Measurements from ENCODE around the gene CPA4. TPM values are rescaled to one million over a fixed set of nuclear protein-coding genes. Genes with fewer than 3 reads are reported as not detected.

CPA4 gene
- total RNA-seq, 4 donors from 2014 or later: 68.7 to 116 (median 83.0) TPM

GRCh38 chr7:130286881-130287280 lies 6.1 kb upstream of the CPA4 start:
- DNase-seq (ENCODE audit: low spot score in 2 of 2): no peak

GRCh38 chr7:130288168-130288567 lies 4.8 kb upstream of the CPA4 start:
- WGBS: 91% methylated on average over 4 of the region's 4 CpGs
- no peak for DNase-seq (ENCODE audit: low spot score in 2 of 2)
- no peaks in the 10 kb centered on the region for H3K36me3 ChIP-seq
- no peaks in the 10 kb centered on the region for H3K27me3 ChIP-seq
- peaks cover 7% of the 10 kb centered on the region for H3K4me1 ChIP-seq
- TF ChIP-seq POLR2A (IDR thresholded peaks at IDR 0.05) (no peak), EP300 (IDR thresholded peaks at IDR 0.05) (no peak), CTCF (IDR thresholded peaks at IDR 0.05) (no peak), POLR2AphosphoS5 (IDR thresholded peaks at IDR 0.05) (no peak)
- H3K9me3 ChIP-seq: no peaks in the 10 kb centered on the region
- no peak overlapping the region for H3K27ac ChIP-seq
- H3K4me3 ChIP-seq: no peak overlapping the region

More at GRCh38 chr7:130286881-130287280, 6.1 kb upstream of the CPA4 start:
- H3K4me3 ChIP-seq: no peak overlapping the region
- WGBS: 67% methylated on average over 1 of the region's 1 CpG
- no peak overlapping the region for H3K27ac ChIP-seq
- H3K36me3 ChIP-seq: no peaks in the 10 kb centered on the region
- no peaks in the 10 kb centered on the region for H3K9me3 ChIP-seq
- no peaks in the 10 kb centered on the region for H3K27me3 ChIP-seq
- TF ChIP-seq POLR2A (IDR thresholded peaks at IDR 0.05): no peak
- no peak for TF ChIP-seq EP300 (IDR thresholded peaks at IDR 0.05)
- TF ChIP-seq CTCF (IDR thresholded peaks at IDR 0.05): no peak
- no peak for TF ChIP-seq POLR2AphosphoS5 (IDR thresholded peaks at IDR 0.05)
- no peaks in the 10 kb centered on the region for H3K4me1 ChIP-seq

- no peak for DNase-seq (ENCODE audit: low spot score in 2 of 2)
- H3K9me3 ChIP-seq: no peaks in the 10 kb centered on the region
- no peaks in the 10 kb centered on the region for H3K27me3 ChIP-seq
- H3K36me3 ChIP-seq: no peaks in the 10 kb centered on the region
- H3K27ac ChIP-seq: no peak overlapping the region
- WGBS: 57% methylated on average over 5 of the region's 5 CpGs
- H3K4me3 ChIP-seq: no peak overlapping the region
- H3K4me1 ChIP-seq: peaks cover 13% of the 10 kb centered on the region
- no peak for TF ChIP-seq EP300 (IDR thresholded peaks at IDR 0.05)
- no peak for TF ChIP-seq POLR2AphosphoS5 (IDR thresholded peaks at IDR 0.05)
- TF ChIP-seq POLR2A (IDR thresholded peaks at IDR 0.05): no peak
- TF ChIP-seq CTCF (IDR thresholded peaks at IDR 0.05): no peak
Measured at GRCh38 chr7:130288829-130289228, 4.1 kb upstream of the CPA4 start.

- no peaks in the 10 kb centered on the region for H3K27me3 ChIP-seq
- no peak overlapping the region for H3K27ac ChIP-seq
- no peaks in the 10 kb centered on the region for H3K36me3 ChIP-seq
- peaks cover 19% of the 10 kb centered on the region for H3K4me1 ChIP-seq
- WGBS: 84% methylated on average over 9 of the region's 9 CpGs
- TF ChIP-seq POLR2A (IDR thresholded peaks at IDR 0.05) (no peak), EP300 (IDR thresholded peaks at IDR 0.05) (no peak), POLR2AphosphoS5 (IDR thresholded peaks at IDR 0.05) (no peak), CTCF (IDR thresholded peaks at IDR 0.05) (no peak)
- H3K9me3 ChIP-seq: no peaks in the 10 kb centered on the region
- H3K4me3 ChIP-seq: no peak overlapping the region
- no peak for DNase-seq (ENCODE audit: low spot score in 2 of 2)
Measured at GRCh38 chr7:130289478-130289877, 3.5 kb upstream of the CPA4 start.

GRCh38 chr7:130290745-130291144 lies 2.2 kb upstream of the CPA4 start:
- H3K27ac ChIP-seq: no peak overlapping the region

More at GRCh38 chr7:130290745-130291144, 2.2 kb upstream of the CPA4 start:
- peaks cover 31% of the 10 kb centered on the region for H3K4me1 ChIP-seq
- DNase-seq (ENCODE audit: low spot score in 2 of 2): no peak
- no peaks in the 10 kb centered on the region for H3K9me3 ChIP-seq
- H3K4me3 ChIP-seq: no peak overlapping the region
- TF ChIP-seq CTCF (IDR thresholded peaks at IDR 0.05) (no peak), POLR2AphosphoS5 (IDR thresholded peaks at IDR 0.05) (no peak), POLR2A (IDR thresholded peaks at IDR 0.05) (no peak), EP300 (IDR thresholded peaks at IDR 0.05) (no peak)
- no peaks in the 10 kb centered on the region for H3K36me3 ChIP-seq
- WGBS: 81% methylated on average over 5 of the region's 6 CpGs
- H3K27me3 ChIP-seq: no peaks in the 10 kb centered on the region

Data from suprapubic skin (tissue), 4 donors.